ENCODE results near the gene ST8SIA4. TPM values are rescaled to one million over a fixed set of nuclear protein-coding genes. Genes with fewer than 3 reads are reported as not detected.
"Not testable (repeated sequence)": the region's sequence is repeated elsewhere in the genome, so short reads cannot be mapped to it uniquely, and the experiment has no call there.

The ST8SIA4 gene
- total RNA-seq, 2 experiments from 2014 or later: 45.3 to 46.0 TPM

DNA sequence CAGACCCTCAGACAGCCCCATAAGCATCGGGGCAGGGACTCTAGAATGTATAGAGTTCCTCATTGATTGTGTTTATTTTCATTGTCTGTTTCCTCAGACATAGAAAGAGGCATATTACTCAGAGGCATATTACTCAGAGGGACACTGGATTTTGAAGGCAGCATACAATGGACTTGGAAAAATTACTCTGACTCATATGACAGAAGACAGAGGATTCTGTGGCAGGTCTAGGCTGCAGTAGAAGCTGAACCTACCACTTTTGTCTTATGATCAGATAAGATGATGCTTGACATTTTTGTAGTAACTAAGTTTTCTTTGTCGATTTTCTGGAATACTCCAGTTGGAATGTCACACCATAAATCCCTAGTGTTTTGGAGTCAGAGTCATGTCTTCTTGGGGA is 105.2 kb downstream of the ST8SIA4 start:
- POLR2A ChIA-PET: no interaction called here
- CTCF ChIA-PET: no interaction called here

GRCh38 chr5:100796851-100797250 is 106.2 kb downstream of the ST8SIA4 start:
- ChIA-PET POLR2A (no interaction called here), CTCF (no interaction called here)

- POLR2A ChIA-PET: no interaction called here
- CTCF ChIA-PET: no interaction called here
These were observed 108.2 kb downstream of the ST8SIA4 start for GRCh38 chr5:100794844-100795243.

- ChIA-PET POLR2A (no interaction called here), CTCF (no interaction called here)
These were observed 108.9 kb downstream of the ST8SIA4 start for GRCh38 chr5:100794218-100794617.

DNA sequence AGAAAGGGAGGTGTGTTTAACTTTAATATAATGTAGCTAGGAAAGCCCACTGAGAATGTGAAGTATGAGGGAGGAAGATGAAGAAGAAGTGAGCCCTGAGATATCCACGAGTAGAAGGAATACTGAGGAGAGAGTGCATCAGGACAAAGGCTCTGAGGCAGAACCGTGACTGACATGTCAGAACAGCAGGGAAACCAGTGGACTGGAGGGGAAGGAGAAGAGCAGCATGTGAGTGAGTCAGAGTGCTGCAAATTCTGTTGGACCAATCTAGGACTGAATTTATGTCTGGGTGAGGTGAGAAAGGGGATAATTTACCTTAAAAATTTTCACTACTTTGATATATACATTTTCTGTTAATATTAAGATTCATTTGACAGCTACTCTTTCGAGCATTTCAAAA is 110.3 kb downstream of the ST8SIA4 start:
- ChIA-PET CTCF (no interaction called here), POLR2A (no interaction called here)

- ChIA-PET CTCF (no interaction called here), POLR2A (no interaction called here)
These were observed 111.7 kb downstream of the ST8SIA4 start for GRCh38 chr5:100791391-100791790.

DNA sequence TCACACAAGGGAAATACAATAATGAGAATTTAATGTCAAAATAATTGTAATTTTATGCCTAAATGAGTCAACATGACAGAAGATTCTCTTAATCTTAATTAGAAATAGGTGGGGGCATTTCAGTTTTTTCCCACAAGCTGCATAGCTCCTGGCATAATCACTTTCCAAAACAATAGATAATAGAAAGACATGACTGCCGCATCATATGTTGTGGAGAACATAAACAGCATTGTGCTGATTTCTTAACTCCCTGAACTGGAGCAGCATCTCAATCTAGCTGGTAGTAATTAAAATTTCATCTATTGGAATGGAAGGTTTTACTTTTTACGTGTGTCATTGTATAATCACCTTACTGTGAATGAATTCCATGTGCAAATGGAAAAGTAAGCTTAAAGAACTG is 112.1 kb downstream of the ST8SIA4 start:
- ChIA-PET CTCF (no interaction called here), POLR2A (no interaction called here)

DNA sequence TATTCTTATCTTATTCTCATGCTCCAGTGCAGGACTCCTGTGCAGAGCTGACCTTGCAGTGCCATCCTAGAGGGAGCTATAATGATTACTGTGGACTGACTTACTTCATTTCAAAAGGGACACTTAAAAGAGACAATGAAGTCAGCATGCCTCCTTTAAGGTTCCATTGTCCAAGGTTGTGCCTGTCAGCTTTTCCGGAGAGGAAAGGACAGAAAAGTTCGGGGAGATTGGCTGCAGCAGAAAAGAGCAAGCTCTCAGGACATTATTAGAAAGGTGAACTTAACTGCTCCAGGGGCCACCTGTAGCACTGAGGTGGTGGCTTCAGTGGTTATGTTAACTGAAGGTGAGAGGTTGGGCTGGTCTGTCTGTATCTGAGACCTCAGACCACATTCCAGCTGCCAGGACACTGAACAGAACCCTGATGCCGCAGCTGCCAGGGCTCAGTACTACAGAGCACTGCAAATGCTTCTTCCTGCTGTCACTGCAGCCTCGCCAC is 112.9 kb downstream of the ST8SIA4 start:
- CTCF ChIA-PET: no interaction called here
- POLR2A ChIA-PET: no interaction called here

- ChIA-PET CTCF (no interaction called here), POLR2A (no interaction called here)
These were observed 113.4 kb downstream of the ST8SIA4 start for GRCh38 chr5:100789694-100790093.

DNA sequence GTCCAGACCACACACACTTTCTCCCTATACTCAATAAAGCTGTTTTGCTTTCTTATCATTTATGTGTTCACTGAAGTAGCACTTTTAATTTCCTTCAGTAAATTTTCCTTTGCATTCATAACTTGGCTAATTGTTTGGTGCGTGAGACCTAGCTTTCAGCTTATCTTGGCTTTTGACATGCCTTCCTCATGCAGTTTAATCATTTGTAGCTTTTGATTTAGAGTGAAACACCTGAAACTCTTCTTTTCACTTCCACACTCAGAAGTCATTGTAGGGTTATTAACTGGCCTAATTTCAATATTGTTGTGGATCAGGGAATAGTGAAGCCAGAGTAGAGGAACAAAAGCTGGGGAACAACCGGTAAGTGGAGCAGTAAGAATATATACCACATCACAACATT is 114.7 kb downstream of the ST8SIA4 start:
- POLR2A ChIA-PET: no interaction called here
- CTCF ChIA-PET: no interaction called here

DNA sequence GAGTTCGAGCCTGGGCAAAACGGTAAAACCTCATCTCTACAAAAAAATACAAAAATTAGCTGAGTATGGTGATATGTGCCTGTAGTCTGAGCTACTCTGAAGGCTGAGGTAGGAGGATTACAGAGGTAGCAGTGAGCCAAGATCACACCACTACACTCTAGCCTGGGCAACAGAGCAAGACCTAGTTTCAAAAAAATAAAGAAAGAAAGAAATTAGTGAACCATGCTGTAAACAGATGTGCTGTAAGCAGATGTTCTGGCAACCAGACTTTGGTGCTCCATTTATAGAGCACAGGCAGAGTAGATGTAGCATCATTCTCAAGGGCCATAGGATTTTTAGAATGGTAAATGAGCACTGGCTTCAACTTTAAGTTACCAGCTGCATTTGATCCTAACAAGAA is 115.4 kb downstream of the ST8SIA4 start:
- ChIA-PET POLR2A (no interaction called here), CTCF (no interaction called here)

DNA sequence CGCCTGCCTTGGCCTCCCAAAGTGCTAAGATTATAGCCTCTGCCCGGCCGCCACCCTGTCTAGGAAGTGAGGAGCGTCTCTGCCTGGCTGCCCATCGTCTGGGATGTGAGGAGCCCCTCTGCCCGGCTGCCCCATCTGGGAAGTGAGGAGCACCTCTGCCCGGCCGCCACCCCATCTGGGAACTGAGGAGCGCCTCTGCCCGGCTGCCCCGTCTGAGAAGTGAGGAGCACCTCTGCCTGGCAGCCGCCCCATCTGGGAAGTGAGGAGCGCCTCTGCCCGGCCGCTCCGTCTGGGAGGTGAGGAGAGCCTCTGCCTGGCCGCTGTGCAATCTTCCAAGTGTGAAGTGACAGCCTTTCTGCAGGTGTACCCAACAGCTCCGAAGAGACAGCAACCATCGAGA is 117.5 kb downstream of the ST8SIA4 start:
- CTCF ChIA-PET, POLR2A ChIA-PET: not testable (repeated sequence)

DNA sequence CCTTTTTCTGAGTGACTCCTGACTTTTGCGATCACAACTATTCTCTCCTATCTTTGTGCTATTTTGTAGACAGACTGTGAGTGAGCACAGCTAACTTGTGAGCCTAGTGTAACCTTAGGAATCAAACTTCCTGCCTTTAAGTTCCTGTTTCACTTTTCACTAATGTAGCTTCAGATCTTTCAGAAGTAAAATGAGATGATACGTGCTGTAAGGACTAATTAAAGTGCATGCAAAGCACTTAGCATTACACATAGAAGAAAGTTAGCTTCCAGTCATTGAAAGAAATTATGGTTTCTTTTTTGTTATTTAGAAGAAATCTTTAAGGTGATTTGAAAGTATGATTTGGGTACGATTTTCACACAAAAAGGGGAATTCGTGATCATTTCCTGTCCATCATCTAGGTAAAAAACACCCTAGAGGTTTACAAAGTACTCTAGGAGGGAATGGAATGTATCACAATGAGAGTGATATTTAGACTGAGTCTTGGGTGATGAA is 122.7 kb downstream of the ST8SIA4 start:
- ChIA-PET CTCF (interaction anchor here (0.9 kb wide), 1 partner anchor 23 kb away, joined by 3 read pairs; no protein-coding TSS in a partner anchor), POLR2A (no interaction called here)

DNA sequence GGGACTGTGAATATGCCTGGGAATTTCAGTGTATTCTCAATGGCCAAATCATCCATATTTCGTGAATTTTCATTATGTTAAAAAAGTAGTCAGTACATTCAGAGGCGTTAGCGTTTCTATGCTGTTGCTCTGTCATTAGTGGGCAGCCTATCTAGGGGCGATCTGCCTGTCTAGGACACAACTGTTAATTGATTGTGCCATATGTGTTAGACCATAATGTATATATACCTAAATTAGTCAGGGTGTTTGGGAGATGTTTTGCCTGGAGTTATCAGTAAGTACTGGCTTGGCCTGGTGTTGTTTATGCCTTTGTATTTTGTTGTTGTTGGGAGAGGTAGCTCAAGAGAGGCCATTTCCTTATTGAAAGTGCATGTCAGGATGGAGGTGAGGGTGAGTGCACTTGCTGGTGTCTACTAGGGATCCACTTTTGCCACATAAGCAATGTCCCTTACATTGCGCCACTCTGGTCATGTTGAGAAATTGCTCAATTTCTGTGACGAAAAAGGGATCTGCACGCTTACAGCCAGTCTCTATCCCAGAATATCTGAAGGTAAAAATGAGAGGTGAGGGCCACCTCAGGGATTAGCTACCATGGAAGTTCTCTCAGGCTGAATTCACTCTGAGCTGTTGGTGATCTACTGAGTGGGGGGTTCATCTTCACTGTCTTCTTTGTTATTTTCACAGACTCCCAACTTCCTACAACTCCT is 123.3 kb downstream of the ST8SIA4 start:
- ChIA-PET CTCF (interaction anchor here (0.9 kb wide), 2 partner anchors 23 to 121 kb away, joined by 3 read pairs; no protein-coding TSS in a partner anchor), POLR2A (no interaction called here)

- POLR2A ChIA-PET: no interaction called here
- CTCF ChIA-PET: no interaction called here
These were observed 125.3 kb downstream of the ST8SIA4 start for GRCh38 chr5:100777680-100778300.

DNA sequence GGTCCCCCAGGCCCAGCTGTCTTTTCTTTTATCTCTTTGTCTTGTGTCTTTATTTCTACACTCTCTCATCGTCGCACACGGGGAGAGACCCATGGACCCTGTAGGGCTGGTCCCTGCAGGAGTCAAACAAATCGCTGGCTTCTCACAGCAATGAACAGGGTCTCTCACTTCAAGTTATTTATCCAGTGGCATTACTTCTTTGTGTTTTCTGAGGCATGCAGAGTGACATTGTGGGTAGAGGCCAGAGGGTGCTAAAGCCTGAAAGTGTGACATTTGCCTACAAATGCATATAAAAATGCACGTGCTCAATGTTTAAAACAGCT is 127.6 kb downstream of the ST8SIA4 start:
- ChIA-PET POLR2A (interaction anchor here (0.7 kb wide), 1 partner anchor 130 kb away, joined by 5 read pairs; no protein-coding TSS in a partner anchor), CTCF (interaction anchor here (0.6 kb wide), 1 partner anchor 1671 kb away, joined by 5 read pairs; no protein-coding TSS in a partner anchor)

GRCh38 chr5:100772548-100772947 is 130.5 kb downstream of the ST8SIA4 start:
- ChIA-PET CTCF (interaction anchor here (1.3 kb wide), 1 partner anchor 100 kb away, joined by 3 read pairs; no protein-coding TSS in a partner anchor), POLR2A (no interaction called here)

DNA sequence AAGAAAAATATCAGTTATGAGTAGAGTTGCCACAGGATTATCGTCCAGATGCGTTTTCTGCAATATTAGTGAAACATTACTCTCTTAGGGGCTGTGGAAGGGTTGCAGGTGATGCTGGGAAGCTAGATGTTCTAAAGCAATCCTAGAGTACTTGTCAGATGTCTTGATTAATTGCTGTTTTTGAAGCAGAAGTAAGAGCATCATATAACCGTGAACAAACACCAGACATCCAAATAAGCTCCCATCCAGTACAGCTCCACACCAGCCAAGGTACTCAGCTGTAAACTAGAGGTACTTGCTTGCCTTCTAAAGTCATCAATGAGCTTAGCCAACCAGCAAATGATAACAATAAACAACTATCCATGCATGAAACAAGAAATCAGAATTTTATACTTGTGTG is 131.1 kb downstream of the ST8SIA4 start:
- CTCF ChIA-PET: interaction anchor here (1.3 kb wide), 1 partner anchor 101 kb away, joined by 3 read pairs; no protein-coding TSS in a partner anchor
- POLR2A ChIA-PET: no interaction called here

GRCh38 chr5:100771181-100771580 is 131.9 kb downstream of the ST8SIA4 start:
- ChIA-PET CTCF (no interaction called here), POLR2A (no interaction called here)

GRCh38 chr5:100768221-100768620 is 134.9 kb downstream of the ST8SIA4 start:
- ChIA-PET CTCF (no interaction called here), POLR2A (no interaction called here)

DNA sequence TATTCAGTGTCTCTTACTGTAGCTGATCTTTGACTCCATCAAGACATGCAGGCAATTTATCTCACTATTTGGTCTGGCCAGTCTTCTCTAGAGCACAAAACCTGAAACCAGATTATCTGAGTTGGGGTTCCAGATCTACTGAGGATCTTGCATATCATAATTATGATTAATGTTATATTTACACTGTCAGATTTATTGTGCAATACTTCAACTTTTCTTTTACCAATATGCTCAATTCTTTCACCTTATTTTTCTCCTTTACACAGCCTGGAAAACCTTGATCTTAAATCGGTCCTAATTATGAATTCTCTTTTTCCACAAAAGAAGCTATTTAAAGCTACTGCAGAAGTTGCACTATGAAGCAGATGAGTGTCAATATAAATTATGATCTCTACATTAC is 140.1 kb downstream of the ST8SIA4 start:
- POLR2A ChIA-PET: no interaction called here
- CTCF ChIA-PET: no interaction called here

GRCh38 chr5:100762108-100762507 is 141.0 kb downstream of the ST8SIA4 start:
- ChIA-PET POLR2A (no interaction called here), CTCF (no interaction called here)
